HepG2 (cell line): ENCODE measurements around the gene CYP4V2. TPM values are rescaled to one million over a fixed set of nuclear protein-coding genes. Genes with fewer than 3 reads are reported as not detected.

Experiments used
- DR1 ChIP-seq: sonication (generic); formaldehyde crosslinking; IDR thresholded peaks from 2 replicates; pipeline ENCODE4 v1.8.0; 2021; ENCODE audit warnings: mild to moderate bottlenecking, missing genetic modification reagents, inconsistent platforms
- FLYWCH1 ChIP-seq: sonication (generic); formaldehyde crosslinking; IDR thresholded peaks from 2 replicates; pipeline ENCODE4 v1.8.1; 2023; ENCODE audit warnings: mild to moderate bottlenecking, missing genetic modification reagents
- GABPA ChIP-seq, 2 experiments: IDR thresholded peaks; 2 replicates each; pipeline ENCODE4 v1.6.1; 2011 to 2016; ENCODE audit warnings: low read depth in 2 of 2, low read length in 1 of 2, missing biosample characterization in 1 of 2, missing genetic modification characterization in 1 of 2
- GLI4 ChIP-seq: sonication (generic); formaldehyde crosslinking; IDR thresholded peaks from 2 replicates; pipeline ENCODE4 v1.5.1; 2020; ENCODE audit warnings: missing genetic modification reagents, mild to moderate bottlenecking, moderate library complexity, borderline replicate concordance
- IRF1 ChIP-seq: sonication (generic); formaldehyde crosslinking; IDR thresholded peaks from 2 replicates; pipeline ENCODE4 v1.4.0; 2020; ENCODE audit warnings: low read depth, mild to moderate bottlenecking, missing genetic modification reagents
- KAT2B ChIP-seq: fragments of 150-350 bp; IDR thresholded peaks from 2 replicates; pipeline ENCODE4 v1.6.1; 2014; ENCODE audit warnings: low read depth, low read length, borderline replicate concordance
- LCORL ChIP-seq, 2 experiments: fragments of 450-650 bp in 1 of 2; sonication (generic) in 1 of 2; formaldehyde crosslinking in 1 of 2; IDR thresholded peaks; 2 replicates each; pipeline versions ENCODE4 v1.5.0 to v1.6.1; 2017 to 2020; ENCODE audit warnings: antibody characterized with exemption in 1 of 2, missing genetic modification reagents in 1 of 2
- MAF1 ChIP-seq: sonication (generic); formaldehyde crosslinking; IDR thresholded peaks from 2 replicates; pipeline ENCODE4 v1.5.0; 2020; ENCODE audit warnings: missing genetic modification reagents, borderline replicate concordance
- MYC ChIP-seq: sonication (generic); formaldehyde crosslinking; IDR thresholded peaks from 2 replicates; pipeline ENCODE4 v1.9.0; 2021; ENCODE audit warnings: missing genetic modification reagents, borderline replicate concordance
- NAIF1 ChIP-seq: sonication (generic); formaldehyde crosslinking; IDR thresholded peaks from 2 replicates; pipeline ENCODE4 v1.5.0; 2020; ENCODE audit warnings: mild to moderate bottlenecking, missing genetic modification reagents, borderline replicate concordance
- NCOA1 ChIP-seq: sonication (generic); formaldehyde crosslinking; IDR thresholded peaks from 2 replicates; pipeline ENCODE4 v1.9.0; 2021; ENCODE audit warnings: missing genetic modification reagents
- NCOA2 ChIP-seq: sonication (generic); formaldehyde crosslinking; IDR thresholded peaks from 2 replicates; pipeline ENCODE4 v1.8.0; 2022; ENCODE audit warnings: inconsistent platforms
- PBX2 ChIP-seq: IDR thresholded peaks from 2 replicates; pipeline ENCODE4 v1.6.1; 2016; ENCODE audit warnings: control low read depth
- PTBP1 ChIP-seq: fragments of 200-400 bp; formaldehyde crosslinking; IDR thresholded peaks from 2 replicates; pipeline ENCODE4 v1.6.1; 2018; ENCODE audit warnings: low read length, low read depth; ENCODE audit not compliant: poor library complexity, severe bottlenecking
- SMAD3 ChIP-seq: sonication (generic); formaldehyde crosslinking; IDR thresholded peaks from 2 replicates; pipeline ENCODE4 v1.4.0; 2020; ENCODE audit warnings: missing genetic modification reagents
- TRIM24 ChIP-seq: sonication (generic); formaldehyde crosslinking; IDR thresholded peaks from 2 replicates; pipeline ENCODE4 v1.8.0; 2022; ENCODE audit warnings: mild to moderate bottlenecking, missing genetic modification reagents
- ZBTB7B ChIP-seq: sonication (generic); formaldehyde crosslinking; IDR thresholded peaks from 2 replicates; pipeline ENCODE4 v1.4.0; 2020; ENCODE audit warnings: missing genetic modification reagents
- ZKSCAN1 ChIP-seq: fragments of 150-350 bp; IDR thresholded peaks from 2 replicates; pipeline ENCODE4 v1.6.1; 2014; ENCODE audit warnings: low read length
- ZNF275 ChIP-seq: sonication (generic); formaldehyde crosslinking; IDR thresholded peaks from 2 replicates; pipeline ENCODE4 v1.8.0; 2022; ENCODE audit warnings: missing genetic modification reagents, mild to moderate bottlenecking, inconsistent platforms, borderline replicate concordance
- ZNF572 ChIP-seq: sonication (generic); formaldehyde crosslinking; IDR thresholded peaks from 2 replicates; pipeline ENCODE4 v1.5.1; 2020; ENCODE audit warnings: mild to moderate bottlenecking, missing genetic modification reagents
- ZNF883 ChIP-seq: sonication (generic); formaldehyde crosslinking; IDR thresholded peaks from 2 replicates; pipeline ENCODE4 v1.5.1; 2020; ENCODE audit warnings: mild to moderate bottlenecking, missing genetic modification reagents; ENCODE audit errors: not compliant biosample characterization
- ZSCAN20 ChIP-seq: sonication (generic); formaldehyde crosslinking; IDR thresholded peaks from 2 replicates; pipeline ENCODE4 v1.4.0; 2020; ENCODE audit warnings: missing genetic modification reagents, mild to moderate bottlenecking, borderline replicate concordance
- ZUFSP ChIP-seq: sonication (generic); formaldehyde crosslinking; IDR thresholded peaks from 2 replicates; pipeline ENCODE4 v1.9.0; 2021; ENCODE audit warnings: missing genetic modification reagents, mild to moderate bottlenecking, borderline replicate concordance
- polyA plus RNA-seq, 8 experiments: library from polyadenylated mRNA; depleted of rRNA in 3 of 8; stranded (reverse) in 7 of 8; unstranded in 1 of 8; fragments of >200 nt; fragmentation: Illumina TruSeq in 4 of 8; extraction: Trizol in 4 of 8; gene quantifications; 2 replicates each; pipeline versions ENCODE4 v1.2.1 to v1.2.3, GENCODE V29; 2011 to 2016; ENCODE audit warnings: low read depth in 4 of 8, missing spikeins in 1 of 8, mixed read lengths in 1 of 8; ENCODE audit not compliant: insufficient read depth in 1 of 8
- total RNA-seq, 5 experiments: library from RNA; depleted of rRNA; stranded (reverse); fragments of >200 nt; fragmentation: Illumina TruSeq; extraction: Trizol; gene quantifications; 2 replicates each; pipeline ENCODE4 v1.2.3, GENCODE V29; 2016; ENCODE audit warnings: low read depth in 1 of 5

Gene CYP4V2
- total and polyA plus RNA-seq, 2 of the 13 experiments (the other 11 are each of a cell fraction or from before 2014, with no cell fraction given), result 4.7 to 7.2 TPM

GRCh38 chr4:186191200-186192065 lies at the start of gene CYP4V2 (continued):
- TF ChIP-seq DR1 (CRISPR knock-in tag) (peak; percentile 52; the same call in 1 of the 2 replicates), ZUFSP (CRISPR knock-in tag) (no peak), ZNF275 (peak; percentile 94), ZNF883 (peak; percentile 61), TRIM24 (CRISPR knock-in tag) (no peak), GABPA (IDR thresholded peaks at IDR 0.05; ENCODE audit: low read depth, low read length) (peak; percentile 85), GABPA (CRISPR knock-in tag; IDR thresholded peaks at IDR 0.05; ENCODE audit: low read depth) (peak; percentile 86), PTBP1 (no peak), FLYWCH1 (CRISPR knock-in tag) (no peak), ZSCAN20 (CRISPR knock-in tag) (peak; percentile 74; the same call in 1 of the 2 replicates), ZBTB7B (CRISPR knock-in tag) (peak; percentile 60; the same call in 1 of the 2 replicates), NAIF1 (CRISPR knock-in tag) (peak; percentile 45; the same call in 1 of the 2 replicates), LCORL (IDR thresholded peaks at IDR 0.05) (no peak), LCORL (CRISPR knock-in tag; IDR thresholded peaks at IDR 0.05) (peak; percentile 36; the same call in 1 of the 2 replicates), ZNF572 (CRISPR knock-in tag) (no peak), IRF1 (CRISPR knock-in tag) (no peak; the same call in 1 of the 2 replicates), MYC (peak; percentile 81), GLI4 (CRISPR knock-in tag) (no peak), SMAD3 (CRISPR knock-in tag) (peak; percentile 17; the same call in 1 of the 2 replicates), MAF1 (CRISPR knock-in tag) (peak; percentile 26; the same call in 1 of the 2 replicates), NCOA1 (no peak), PBX2 (CRISPR knock-in tag) (no peak), NCOA2 (no peak), ZKSCAN1 (0 out of 2 replicates have a peak, but pooled peaks have one; percentile 12), KAT2B (no peak)
